GM12801 (cell line): Measurements from ENCODE around the gene MYH10.

ENCODE experiments used
- TF ChIP-seq, protein P1 (sequence below): IDR thresholded peaks from one replicate; pipeline ENCODE4 v1.5.1; 2011; ENCODE audit warnings: control low read depth; ENCODE audit not compliant: insufficient read length; ENCODE audit errors: extremely low read depth

The MYH10 gene

DNA sequence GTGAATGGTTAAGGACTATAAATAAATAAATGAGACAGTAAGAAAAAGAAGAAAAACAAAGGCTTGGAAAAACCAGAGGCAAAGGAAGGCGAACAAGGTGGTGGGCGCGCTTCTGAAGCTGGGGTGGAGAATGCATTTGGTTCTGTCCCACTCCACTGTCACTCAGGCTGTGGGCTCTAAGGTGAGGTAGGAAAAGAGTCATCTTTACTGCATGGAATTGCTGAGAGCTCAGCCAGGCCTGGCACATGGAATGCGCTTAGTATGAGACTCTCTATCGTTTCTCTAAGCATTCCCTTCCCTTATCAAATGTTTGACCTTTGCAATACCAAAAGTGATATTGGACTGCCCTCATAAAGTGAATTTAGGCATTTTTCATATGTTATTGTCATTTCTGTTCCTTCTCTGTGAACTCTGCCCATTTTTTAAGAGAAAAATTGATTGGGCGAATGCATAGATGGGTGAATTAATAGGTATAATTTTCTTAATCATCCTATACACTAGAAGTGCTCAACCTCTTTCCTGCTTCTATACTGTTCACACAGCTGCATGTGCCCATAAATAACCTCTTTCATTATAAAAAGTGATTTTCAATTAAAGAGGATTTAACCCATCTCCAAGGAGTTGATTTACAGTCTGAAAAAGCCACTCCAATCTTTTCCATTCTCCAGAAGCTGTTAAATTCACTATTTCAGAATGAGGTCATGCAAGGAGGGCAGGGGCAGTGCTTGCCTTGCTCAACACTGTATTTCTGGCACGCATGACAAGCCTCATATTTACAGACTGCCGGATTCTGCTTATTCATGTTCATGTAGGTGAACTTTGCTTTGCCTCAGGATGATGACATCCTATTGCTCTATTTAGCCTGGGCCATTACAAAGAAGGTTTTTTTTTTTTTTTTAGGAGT is 87.7 kb downstream of the MYH10 start:
- TF ChIP-seq, protein P1, sequence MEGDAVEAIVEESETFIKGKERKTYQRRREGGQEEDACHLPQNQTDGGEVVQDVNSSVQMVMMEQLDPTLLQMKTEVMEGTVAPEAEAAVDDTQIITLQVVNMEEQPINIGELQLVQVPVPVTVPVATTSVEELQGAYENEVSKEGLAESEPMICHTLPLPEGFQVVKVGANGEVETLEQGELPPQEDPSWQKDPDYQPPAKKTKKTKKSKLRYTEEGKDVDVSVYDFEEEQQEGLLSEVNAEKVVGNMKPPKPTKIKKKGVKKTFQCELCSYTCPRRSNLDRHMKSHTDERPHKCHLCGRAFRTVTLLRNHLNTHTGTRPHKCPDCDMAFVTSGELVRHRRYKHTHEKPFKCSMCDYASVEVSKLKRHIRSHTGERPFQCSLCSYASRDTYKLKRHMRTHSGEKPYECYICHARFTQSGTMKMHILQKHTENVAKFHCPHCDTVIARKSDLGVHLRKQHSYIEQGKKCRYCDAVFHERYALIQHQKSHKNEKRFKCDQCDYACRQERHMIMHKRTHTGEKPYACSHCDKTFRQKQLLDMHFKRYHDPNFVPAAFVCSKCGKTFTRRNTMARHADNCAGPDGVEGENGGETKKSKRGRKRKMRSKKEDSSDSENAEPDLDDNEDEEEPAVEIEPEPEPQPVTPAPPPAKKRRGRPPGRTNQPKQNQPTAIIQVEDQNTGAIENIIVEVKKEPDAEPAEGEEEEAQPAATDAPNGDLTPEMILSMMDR: no peak

DNA sequence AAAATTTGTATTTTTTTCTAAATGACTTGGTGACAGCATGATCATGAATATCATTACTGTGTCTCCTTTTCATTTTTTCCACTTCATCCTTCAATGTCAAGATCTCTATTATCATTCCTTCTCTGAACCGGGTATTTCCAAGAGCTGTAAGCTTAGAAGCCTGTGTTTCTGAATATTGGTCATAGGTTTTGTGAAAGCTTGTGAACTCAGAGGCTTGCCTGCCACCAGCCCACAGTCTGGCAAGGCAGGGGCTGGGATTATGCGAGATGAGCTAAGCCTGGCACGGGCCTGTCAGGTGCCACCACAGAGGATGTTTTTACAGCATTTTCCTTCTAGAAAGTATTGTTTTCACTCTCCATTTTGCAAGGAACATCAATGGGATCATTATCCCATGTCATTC is 92.8 kb downstream of the MYH10 start:
- TF ChIP-seq, protein P1: no peak

DNA sequence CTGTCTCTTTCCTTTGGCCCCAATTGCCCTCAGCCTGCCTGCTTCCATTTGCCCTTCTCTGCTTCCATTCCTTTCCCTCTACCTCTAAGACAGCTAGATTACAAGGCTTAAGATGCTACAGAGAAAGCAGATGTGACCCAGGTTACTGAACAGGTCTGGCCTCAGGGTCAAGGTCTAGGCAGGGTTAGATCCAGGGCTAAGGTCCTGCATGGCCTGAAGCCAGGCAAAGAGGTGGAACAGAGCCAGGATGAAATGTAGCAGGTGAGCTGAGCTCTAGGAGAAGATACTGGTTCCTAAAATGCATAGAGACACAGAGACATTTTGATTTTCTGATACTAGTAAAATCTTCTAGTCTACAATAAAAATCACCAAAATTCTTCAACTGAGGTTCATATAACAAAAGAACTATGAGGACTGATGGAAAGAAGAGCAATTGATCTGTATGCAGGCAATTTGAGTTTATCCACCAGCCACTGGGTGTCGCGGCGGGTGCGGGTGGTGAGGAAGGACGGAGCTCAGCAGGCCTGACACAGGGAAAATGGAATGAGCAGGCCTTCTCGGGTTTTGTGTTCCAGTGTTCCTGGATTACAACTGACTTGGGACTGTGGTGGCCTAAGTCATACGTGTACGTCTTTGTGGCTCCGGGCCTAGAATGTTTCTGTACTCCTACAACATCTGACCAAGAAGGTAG is 95.9 kb downstream of the MYH10 start:
- TF ChIP-seq, protein P1: no peak

DNA sequence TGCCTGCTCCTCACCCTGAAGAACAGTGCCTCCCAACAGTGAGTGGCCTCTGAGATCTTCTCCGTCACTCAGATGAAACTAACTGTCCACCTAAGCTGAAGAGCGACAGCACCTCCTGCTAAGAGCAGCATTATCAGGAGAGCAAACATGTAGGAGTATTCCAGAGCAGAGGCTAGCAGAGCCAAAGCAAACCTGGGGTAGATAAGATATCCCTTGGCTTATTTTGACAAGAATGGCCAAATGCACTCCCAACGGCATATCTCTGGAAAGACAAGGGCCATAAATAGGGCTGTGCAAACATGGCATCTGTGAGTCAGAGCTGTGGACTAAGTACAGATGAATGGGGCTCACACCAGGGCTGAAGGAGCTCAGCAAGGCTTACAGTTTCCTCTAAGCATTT is 98.5 kb downstream of the MYH10 start:
- TF ChIP-seq, protein P1: no peak

DNA sequence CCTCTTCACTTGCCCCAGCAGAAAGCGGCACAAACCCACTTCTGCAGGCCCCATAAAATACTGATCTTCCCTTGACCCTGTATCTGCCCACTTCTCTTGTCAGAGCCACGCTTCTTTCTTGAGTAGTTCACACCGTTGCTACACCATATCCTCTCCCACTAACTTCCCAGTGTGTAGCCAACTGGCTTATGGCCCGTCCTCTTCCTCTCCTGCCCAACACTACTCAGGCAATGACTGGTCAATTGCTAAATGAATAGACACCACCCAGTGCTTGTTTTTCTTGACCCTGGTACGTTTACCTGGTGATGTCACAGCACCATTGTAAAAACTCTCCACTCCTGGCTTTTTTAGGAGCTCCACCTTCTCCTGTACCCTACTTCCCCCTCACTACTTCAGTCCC is 107.9 kb downstream of the MYH10 start:
- TF ChIP-seq, protein P1: no peak

DNA sequence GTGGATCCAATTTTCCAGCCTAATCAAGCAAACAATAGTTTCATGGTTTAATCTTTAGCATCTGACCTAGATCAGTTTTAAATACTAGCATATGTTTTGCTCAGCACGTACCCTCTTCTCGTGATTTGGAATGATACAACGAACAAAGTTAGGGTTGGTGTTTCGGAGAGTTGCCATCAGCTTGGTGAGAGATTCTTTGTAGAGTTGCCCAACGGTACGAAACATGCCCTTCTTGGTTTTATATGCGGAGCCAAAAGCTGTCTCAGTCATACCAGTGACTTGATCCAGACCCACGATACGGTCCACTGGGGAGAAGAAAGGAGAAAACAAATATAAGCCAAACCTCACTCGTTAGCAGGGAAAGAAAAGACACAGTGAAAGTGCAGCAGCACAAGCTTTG is 109.5 kb downstream of the MYH10 start:
- TF ChIP-seq, protein P1: no peak

DNA sequence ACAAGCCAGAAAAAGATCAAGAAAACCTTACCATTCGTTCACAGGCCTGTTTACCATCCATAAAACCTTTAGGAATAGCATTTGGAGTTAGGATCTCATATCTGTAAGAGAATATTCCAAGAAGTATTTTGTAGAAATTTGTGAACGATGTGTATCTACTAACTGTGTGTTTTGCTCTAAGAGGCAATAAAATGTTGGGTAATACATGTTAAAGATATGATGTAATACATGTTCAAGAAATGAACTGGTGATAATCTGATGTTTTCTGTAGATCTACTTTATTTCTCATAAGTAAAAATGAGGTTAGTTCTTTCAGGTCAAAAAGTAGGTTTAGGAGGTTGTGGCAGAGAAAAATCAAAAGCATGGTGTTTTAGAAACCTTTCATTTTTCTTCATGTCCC is 111.7 kb downstream of the MYH10 start:
- TF ChIP-seq, protein P1: no peak
